IMR-90 (cell line): Measurements from ENCODE around the gene PDZD7. TPM values are rescaled to one million over a fixed set of nuclear protein-coding genes. Genes with fewer than 3 reads are reported as not detected.

Source experiments
- ATAC-seq: fragments of 200-7000 bp; cut with Tn5 transposase; 2 replicates; pipeline ENCODE4 v1.9.1; 2020; ENCODE audit warnings: low read depth, mild to moderate bottlenecking, moderate library complexity
- BruUV-seq: library from RNA; stranded (reverse); fragments of 400-500 nt; replicated peaks from 2 replicates; lab custom pipeline; 2021; lab: Mats Ljungman, UMichigan
- CTCF ChIA-PET: fragments of 300-600 bp; formaldehyde crosslinking; extraction: SDS; loops from one replicate; lab custom pipeline; 2021; ENCODE audit warnings: antibody characterized with exemption; lab: Yijun Ruan, JAX
- POLR2A ChIA-PET: fragments of 300-600 bp; sonication (Branson Sonifier 250); formaldehyde crosslinking; loops from one replicate; lab custom pipeline; 2022; ENCODE audit warnings: antibody characterized with exemption; ENCODE audit not compliant: unreplicated experiment; lab: Charles Lee
- DNase-seq: peaks from one replicate; pipeline ENCODE4 v3.0.0; 2013
- H2AFZ ChIP-seq: replicated peaks from 2 replicates; pipeline ENCODE3; 2013; ENCODE audit warnings: low read length, mild to moderate bottlenecking; ENCODE audit not compliant: poor library complexity
- H2AK5ac ChIP-seq: 2 replicates; pipeline ENCODE4 v1.6.1; 2013; ENCODE audit warnings: low read depth, low read length, inconsistent platforms
- H2AK9ac ChIP-seq: replicated peaks from 2 replicates; pipeline ENCODE3; 2013; ENCODE audit warnings: mild to moderate bottlenecking, low read depth, low read length, moderate library complexity; ENCODE audit not compliant: poor library complexity
- H2BK120ac ChIP-seq: 2 replicates; pipeline ENCODE4 v1.6.1; 2013; ENCODE audit warnings: low read depth, low read length, inconsistent platforms
- H2BK15ac ChIP-seq: 3 replicates; pipeline ENCODE4 v1.6.1; 2013; ENCODE audit warnings: low read depth, low read length, inconsistent platforms
- H2BK20ac ChIP-seq: 2 replicates; pipeline ENCODE4 v1.6.1; 2013; ENCODE audit warnings: low read depth, mild to moderate bottlenecking, inconsistent platforms, low read length, moderate library complexity
- H2BK5ac ChIP-seq: 2 replicates; pipeline ENCODE4 v1.6.1; 2013; ENCODE audit warnings: mild to moderate bottlenecking, low read depth, low read length, inconsistent platforms; ENCODE audit not compliant: poor library complexity, severe bottlenecking
- H3K14ac ChIP-seq: replicated peaks from 2 replicates; pipeline ENCODE4 v1.6.1; 2013; ENCODE audit warnings: low read depth, low read length, inconsistent platforms
- H3K18ac ChIP-seq: 2 replicates; pipeline ENCODE4 v1.6.1; 2013; ENCODE audit warnings: low read depth, low read length, control low read depth
- H3K23ac ChIP-seq: 2 replicates; pipeline ENCODE4 v1.6.1; 2013; ENCODE audit warnings: low read depth, low read length, inconsistent platforms
- H3K27ac ChIP-seq: 2 replicates; pipeline ENCODE4 v1.5.1; 2013; ENCODE audit warnings: mild to moderate bottlenecking, control low read depth, low read length; ENCODE audit not compliant: insufficient read depth
- H3K27me3 ChIP-seq: 2 replicates; pipeline ENCODE4 v1.6.1; 2013; ENCODE audit warnings: low read length; ENCODE audit not compliant: control insufficient read depth, insufficient read depth
- H3K36me3 ChIP-seq: 2 replicates; pipeline ENCODE4 v1.6.1; 2013; ENCODE audit warnings: low read length, mixed read lengths; ENCODE audit not compliant: control insufficient read depth, insufficient read depth
- H3K4ac ChIP-seq: 2 replicates; pipeline ENCODE4 v1.6.1; 2013; ENCODE audit warnings: low read depth, low read length, inconsistent platforms
- H3K4me1 ChIP-seq: 2 replicates; pipeline ENCODE4 v1.6.1; 2013; ENCODE audit warnings: low read length, mixed read lengths; ENCODE audit not compliant: control insufficient read depth, insufficient read depth
- H3K4me2 ChIP-seq: 2 replicates; pipeline ENCODE4 v1.6.1; 2013; ENCODE audit warnings: low read depth, mild to moderate bottlenecking, control low read depth, low read length, moderate library complexity
- H3K4me3 ChIP-seq: 2 replicates; pipeline ENCODE4 v1.5.1; 2013; ENCODE audit warnings: low read depth, mild to moderate bottlenecking, control low read depth, low read length, moderate library complexity; ENCODE audit not compliant: insufficient read depth
- H3K56ac ChIP-seq: 2 replicates; pipeline ENCODE4 v1.6.1; 2013; ENCODE audit warnings: low read length, inconsistent platforms; ENCODE audit not compliant: insufficient read depth; ENCODE audit errors: extremely low read depth
- H3K79me1 ChIP-seq, 2 experiments: 2 replicates each; pipeline ENCODE4 v1.6.1; 2013; ENCODE audit warnings: low read length in 2 of 2, inconsistent platforms in 1 of 2, low read depth in 1 of 2
- H3K9ac ChIP-seq: 2 replicates; pipeline ENCODE4 v1.6.1; 2013; ENCODE audit warnings: low read depth, low read length, control low read depth
- H3K9me1 ChIP-seq: 2 replicates; pipeline ENCODE4 v1.6.1; 2013; ENCODE audit warnings: low read length, inconsistent platforms; ENCODE audit not compliant: insufficient read depth
- H3K9me3 ChIP-seq: 2 replicates; pipeline ENCODE4 v1.6.1; 2013; ENCODE audit warnings: low read length; ENCODE audit not compliant: control insufficient read depth, insufficient read depth
- H4K20me1 ChIP-seq: 2 replicates; pipeline ENCODE4 v1.6.1; 2013; ENCODE audit warnings: low read length, inconsistent platforms; ENCODE audit not compliant: insufficient read depth
- H4K5ac ChIP-seq: 2 replicates; pipeline ENCODE4 v1.6.1; 2013; ENCODE audit warnings: mild to moderate bottlenecking, low read depth, low read length, control low read depth
- H4K8ac ChIP-seq, 2 experiments: 2 replicates each; pipeline ENCODE4 v1.6.1; 2013; ENCODE audit warnings: low read depth in 2 of 2, low read length in 2 of 2, control low read depth in 1 of 2, inconsistent platforms in 1 of 2
- H4K91ac ChIP-seq: 2 replicates; pipeline ENCODE4 v1.6.1; 2013; ENCODE audit warnings: low read depth, low read length, inconsistent platforms; ENCODE audit not compliant: insufficient read depth
- CEBPB ChIP-seq: IDR thresholded peaks from 2 replicates; pipeline ENCODE4 v1.6.1; 2012; ENCODE audit warnings: low read depth, low read length, improper control_type of control experiment
- CHD1 ChIP-seq: IDR thresholded peaks from 2 replicates; pipeline ENCODE4 v1.6.1; 2012; ENCODE audit warnings: low read depth, low read length, improper control_type of control experiment
- CTCF ChIP-seq: conservative IDR thresholded peaks from 2 replicates; pipeline ENCODE4 v1.5.1; 2012; ENCODE audit warnings: mild to moderate bottlenecking, low read depth, low read length, improper control_type of control experiment
- FOS ChIP-seq: fragments of 150-350 bp; IDR thresholded peaks from 2 replicates; pipeline ENCODE4 v1.6.1; 2016; ENCODE audit warnings: low read depth, low read length
- MAZ ChIP-seq: IDR thresholded peaks from 2 replicates; pipeline ENCODE4 v1.6.1; 2012; ENCODE audit warnings: low read depth, mild to moderate bottlenecking, low read length, improper control_type of control experiment, moderate library complexity, borderline replicate concordance
- MXI1 ChIP-seq: IDR thresholded peaks from 2 replicates; pipeline ENCODE4 v1.6.1; 2012; ENCODE audit warnings: low read depth, mild to moderate bottlenecking, low read length, moderate library complexity, borderline replicate concordance
- POLR2A ChIP-seq: IDR thresholded peaks from 2 replicates; pipeline ENCODE4 v1.6.1; 2012; ENCODE audit warnings: mild to moderate bottlenecking, low read depth, low read length
- RCOR1 ChIP-seq: IDR thresholded peaks from 2 replicates; pipeline ENCODE4 v1.6.1; 2012; ENCODE audit warnings: mild to moderate bottlenecking, low read length, improper control_type of control experiment; ENCODE audit not compliant: insufficient replicate concordance
- WGBS, 2 experiments: methylation state at CpG; one replicate each; pipeline versions ENCODE4 v1.1.5 to v1.1.7; 2013; ENCODE audit warnings: missing lambda C conversion rate in 2 of 2; ENCODE audit not compliant: insufficient read length in 1 of 2; ENCODE audit errors: extremely low coverage in 2 of 2; 5-methylcytosine and 5-hydroxymethylcytosine counted together
- dilution Hi-C: fragments of 300-500 bp; cut with HindIII; formaldehyde crosslinking; loops from one replicate; pipeline ENCODE4 v1.14.3; 2018; ENCODE audit warnings: low sequenced_read_pairs; ENCODE audit not compliant: unreplicated experiment
- in situ Hi-C: fragments of 300-500 bp; cut with MboI; formaldehyde crosslinking; loops from 3 replicates; pipeline ENCODE4 v1.14.3; 2019; ENCODE audit warnings: low sequenced_read_pairs, inconsistent platforms, mixed read lengths
- intact Hi-C: fragments of 100-400 bp; cut with micrococcal nuclease; formaldehyde crosslinking; loops from 2 replicates; pipeline ENCODE4 v1.10.0; 2022
- polyA plus RNA-seq, 3 experiments: library from polyadenylated mRNA; depleted of rRNA; stranded (reverse); fragments of >200 nt; gene quantifications; 2 replicates each; pipeline ENCODE4 v1.2.3, GENCODE V29; 2012; ENCODE audit warnings: low replicate concordance in 1 of 3
- total RNA-seq: library from RNA; depleted of rRNA; stranded (reverse); fragments of >200 nt; gene quantifications from 2 replicates; pipeline ENCODE4 v1.2.3, GENCODE V29; 2012
- TF ChIP-seq, protein P1 (sequence below): fragments of 150-350 bp; IDR thresholded peaks from 2 replicates; pipeline ENCODE4 v1.6.1; 2017; ENCODE audit warnings: mild to moderate bottlenecking, antibody characterized with exemption, low read length, low read depth

PDZD7 gene
- total and polyA plus RNA-seq, 2 of the 4 experiments (the other 2 are of a cell fraction), result 0.90 to 1.5 TPM

DNA sequence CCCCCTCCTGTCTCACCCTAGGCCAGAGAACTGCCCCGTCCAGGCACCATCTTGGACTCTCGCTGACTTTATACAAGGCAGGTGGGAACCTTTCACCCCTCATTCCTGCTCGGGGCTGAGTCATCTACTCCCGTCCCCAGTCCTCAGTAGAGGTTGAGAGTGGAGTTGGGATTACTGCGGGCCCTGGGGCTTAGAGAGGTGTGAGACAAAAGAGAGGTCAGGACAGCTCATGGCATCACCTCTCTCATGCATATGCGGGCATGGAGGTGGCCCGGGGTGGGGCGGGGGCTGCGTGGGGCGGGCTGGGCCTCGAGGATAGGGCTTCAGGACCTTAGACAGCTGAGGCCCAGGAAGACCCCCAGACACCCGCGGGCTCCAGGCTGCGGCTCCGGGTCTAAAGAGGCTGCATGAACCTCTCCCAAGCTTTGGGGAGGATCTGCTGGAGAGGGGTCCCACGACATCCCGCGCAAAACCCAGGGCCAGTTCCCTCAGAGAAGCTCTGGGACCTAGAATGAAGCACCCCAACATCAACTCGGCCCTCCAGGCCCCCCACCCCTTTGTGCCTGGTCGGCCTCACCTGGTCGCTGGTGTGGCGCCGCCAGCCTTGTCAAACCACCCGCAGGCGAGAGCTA is 317 bp downstream of the PDZD7 start (continued):
- no peak for TF ChIP-seq CTCF

GRCh38 chr10:101029520-101030295 is 1.2 kb downstream of the PDZD7 start:
- Histone ChIP-seq H3K4me1 (peaks cover 2% of the 10 kb centered on the region), H3K23ac (no peak overlapping the region), H2BK5ac (no peak overlapping the region), H4K91ac (no peak overlapping the region), H2AFZ (peak overlapping the region; percentile 67), H3K27ac (no peak overlapping the region), H2BK20ac (no peak overlapping the region), H3K9ac (no peak overlapping the region), H4K8ac (no peak overlapping the region), H2AK9ac (peak overlapping the region; percentile 61), H3K4me3 (no peak overlapping the region), H3K18ac (no peak overlapping the region), H3K56ac (no peak overlapping the region), H2BK15ac (no peak overlapping the region), H3K36me3 (peaks cover 1% of the 10 kb centered on the region; the same call in 1 of the 2 replicates), H3K79me1 (peaks cover 2 to 38% of the 10 kb centered on the region in 2 experiments; a peak in 3 of 4 replicates), H3K27me3 (peaks cover 2% of the 10 kb centered on the region; the same call in 1 of the 2 replicates), H4K5ac (no peak overlapping the region), H4K20me1 (peaks cover 17% of the 10 kb centered on the region), H3K9me3 (no peaks in the 10 kb centered on the region), H3K4me2 (no peak overlapping the region), H2AK5ac (no peak overlapping the region), H3K9me1 (0 out of 2 replicates have a peak, but pooled peaks cover 2% of the 10 kb centered on the region), H2BK120ac (no peak overlapping the region), H3K14ac (no peak overlapping the region), H3K4ac (no peak overlapping the region)
- ChIA-PET CTCF (interaction anchor here (0.6 to 1.2 kb wide), 2 partner anchors 12 to 31 kb away, joined by 3 to 4 read pairs; no protein-coding TSS in a partner anchor), POLR2A (no interaction called here)
- in situ Hi-C loops (no loop called here), intact Hi-C loops (loop anchor here (5.0 kb wide), 1 partner anchor 38 kb away; no protein-coding TSS in a partner anchor), dilution Hi-C loops (no loop called here)
- DNase-seq, result no peak
- ATAC-seq, result no peak
- no TSS peak for BruUV-seq
- WGBS, 2 experiments, result no CpG with 5 or more reads among the region's 27 CpGs
- no peak for TF ChIP-seq POLR2A
- TF ChIP-seq, protein P1, sequence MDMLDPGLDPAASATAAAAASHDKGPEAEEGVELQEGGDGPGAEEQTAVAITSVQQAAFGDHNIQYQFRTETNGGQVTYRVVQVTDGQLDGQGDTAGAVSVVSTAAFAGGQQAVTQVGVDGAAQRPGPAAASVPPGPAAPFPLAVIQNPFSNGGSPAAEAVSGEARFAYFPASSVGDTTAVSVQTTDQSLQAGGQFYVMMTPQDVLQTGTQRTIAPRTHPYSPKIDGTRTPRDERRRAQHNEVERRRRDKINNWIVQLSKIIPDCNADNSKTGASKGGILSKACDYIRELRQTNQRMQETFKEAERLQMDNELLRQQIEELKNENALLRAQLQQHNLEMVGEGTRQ, result no peak
- TF ChIP-seq RCOR1, result no peak
- TF ChIP-seq MXI1, result no peak
- no peak for TF ChIP-seq FOS
- no peak for TF ChIP-seq CEBPB
- TF ChIP-seq MAZ, result no peak
- no peak for TF ChIP-seq CTCF
- no peak for TF ChIP-seq CHD1
